ENCODE measurements around the gene MAPK1IP1L. TPM values are rescaled to one million over a fixed set of nuclear protein-coding genes. Genes with fewer than 3 reads are reported as not detected.

MAPK1IP1L gene
- total and polyA plus RNA-seq, 2 experiments from 2014 or later, result 72.4 to 162 TPM

GRCh38 chr14:55066223-55066622 is 14.8 kb downstream of the MAPK1IP1L start (continued):
- TF ChIP-seq, protein P1, sequence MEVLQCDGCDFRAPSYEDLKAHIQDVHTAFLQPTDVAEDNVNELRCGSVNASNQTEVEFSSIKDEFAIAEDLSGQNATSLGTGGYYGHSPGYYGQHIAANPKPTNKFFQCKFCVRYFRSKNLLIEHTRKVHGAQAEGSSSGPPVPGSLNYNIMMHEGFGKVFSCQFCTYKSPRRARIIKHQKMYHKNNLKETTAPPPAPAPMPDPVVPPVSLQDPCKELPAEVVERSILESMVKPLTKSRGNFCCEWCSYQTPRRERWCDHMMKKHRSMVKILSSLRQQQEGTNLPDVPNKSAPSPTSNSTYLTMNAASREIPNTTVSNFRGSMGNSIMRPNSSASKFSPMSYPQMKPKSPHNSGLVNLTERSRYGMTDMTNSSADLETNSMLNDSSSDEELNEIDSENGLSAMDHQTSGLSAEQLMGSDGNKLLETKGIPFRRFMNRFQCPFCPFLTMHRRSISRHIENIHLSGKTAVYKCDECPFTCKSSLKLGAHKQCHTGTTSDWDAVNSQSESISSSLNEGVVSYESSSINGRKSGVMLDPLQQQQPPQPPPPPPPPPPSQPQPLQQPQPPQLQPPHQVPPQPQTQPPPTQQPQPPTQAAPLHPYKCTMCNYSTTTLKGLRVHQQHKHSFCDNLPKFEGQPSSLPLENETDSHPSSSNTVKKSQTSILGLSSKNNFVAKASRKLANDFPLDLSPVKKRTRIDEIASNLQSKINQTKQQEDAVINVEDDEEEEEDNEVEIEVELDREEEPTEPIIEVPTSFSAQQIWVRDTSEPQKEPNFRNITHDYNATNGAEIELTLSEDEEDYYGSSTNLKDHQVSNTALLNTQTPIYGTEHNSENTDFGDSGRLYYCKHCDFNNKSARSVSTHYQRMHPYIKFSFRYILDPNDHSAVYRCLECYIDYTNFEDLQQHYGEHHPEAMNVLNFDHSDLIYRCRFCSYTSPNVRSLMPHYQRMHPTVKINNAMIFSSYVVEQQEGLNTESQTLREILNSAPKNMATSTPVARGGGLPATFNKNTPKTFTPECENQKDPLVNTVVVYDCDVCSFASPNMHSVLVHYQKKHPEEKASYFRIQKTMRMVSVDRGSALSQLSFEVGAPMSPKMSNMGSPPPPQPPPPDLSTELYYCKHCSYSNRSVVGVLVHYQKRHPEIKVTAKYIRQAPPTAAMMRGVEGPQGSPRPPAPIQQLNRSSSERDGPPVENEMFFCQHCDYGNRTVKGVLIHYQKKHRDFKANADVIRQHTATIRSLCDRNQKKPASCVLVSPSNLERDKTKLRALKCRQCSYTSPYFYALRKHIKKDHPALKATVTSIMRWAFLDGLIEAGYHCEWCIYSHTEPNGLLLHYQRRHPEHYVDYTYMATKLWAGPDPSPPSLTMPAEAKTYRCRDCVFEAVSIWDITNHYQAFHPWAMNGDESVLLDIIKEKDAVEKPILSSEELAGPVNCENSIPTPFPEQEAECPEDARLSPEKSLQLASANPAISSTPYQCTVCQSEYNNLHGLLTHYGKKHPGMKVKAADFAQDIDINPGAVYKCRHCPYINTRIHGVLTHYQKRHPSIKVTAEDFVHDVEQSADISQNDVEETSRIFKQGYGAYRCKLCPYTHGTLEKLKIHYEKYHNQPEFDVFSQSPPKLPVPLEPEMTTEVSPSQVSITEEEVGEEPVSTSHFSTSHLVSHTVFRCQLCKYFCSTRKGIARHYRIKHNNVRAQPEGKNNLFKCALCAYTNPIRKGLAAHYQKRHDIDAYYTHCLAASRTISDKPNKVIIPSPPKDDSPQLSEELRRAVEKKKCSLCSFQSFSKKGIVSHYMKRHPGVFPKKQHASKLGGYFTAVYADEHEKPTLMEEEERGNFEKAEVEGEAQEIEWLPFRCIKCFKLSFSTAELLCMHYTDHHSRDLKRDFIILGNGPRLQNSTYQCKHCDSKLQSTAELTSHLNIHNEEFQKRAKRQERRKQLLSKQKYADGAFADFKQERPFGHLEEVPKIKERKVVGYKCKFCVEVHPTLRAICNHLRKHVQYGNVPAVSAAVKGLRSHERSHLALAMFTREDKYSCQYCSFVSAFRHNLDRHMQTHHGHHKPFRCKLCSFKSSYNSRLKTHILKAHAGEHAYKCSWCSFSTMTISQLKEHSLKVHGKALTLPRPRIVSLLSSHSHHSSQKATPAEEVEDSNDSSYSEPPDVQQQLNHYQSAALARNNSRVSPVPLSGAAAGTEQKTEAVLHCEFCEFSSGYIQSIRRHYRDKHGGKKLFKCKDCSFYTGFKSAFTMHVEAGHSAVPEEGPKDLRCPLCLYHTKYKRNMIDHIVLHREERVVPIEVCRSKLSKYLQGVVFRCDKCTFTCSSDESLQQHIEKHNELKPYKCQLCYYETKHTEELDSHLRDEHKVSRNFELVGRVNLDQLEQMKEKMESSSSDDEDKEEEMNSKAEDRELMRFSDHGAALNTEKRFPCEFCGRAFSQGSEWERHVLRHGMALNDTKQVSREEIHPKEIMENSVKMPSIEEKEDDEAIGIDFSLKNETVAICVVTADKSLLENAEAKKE (CRISPR knock-in tag; IDR thresholded peaks at IDR 0.05), result no peak
- TF ChIP-seq NANOG (IDR thresholded peaks at IDR 0.05; ENCODE audit: borderline replicate concordance) (no peak), ZNF114 (CRISPR knock-in tag; IDR thresholded peaks at IDR 0.05) (no peak), STAT1 (IDR thresholded peaks at IDR 0.05; ENCODE audit: unreplicated experiment) (no peak), JUNB (IDR thresholded peaks at IDR 0.05; ENCODE audit: unreplicated experiment) (no peak), EZH2phosphoT487 (IDR thresholded peaks at IDR 0.05; ENCODE audit: unreplicated experiment) (no peak)

DNA sequence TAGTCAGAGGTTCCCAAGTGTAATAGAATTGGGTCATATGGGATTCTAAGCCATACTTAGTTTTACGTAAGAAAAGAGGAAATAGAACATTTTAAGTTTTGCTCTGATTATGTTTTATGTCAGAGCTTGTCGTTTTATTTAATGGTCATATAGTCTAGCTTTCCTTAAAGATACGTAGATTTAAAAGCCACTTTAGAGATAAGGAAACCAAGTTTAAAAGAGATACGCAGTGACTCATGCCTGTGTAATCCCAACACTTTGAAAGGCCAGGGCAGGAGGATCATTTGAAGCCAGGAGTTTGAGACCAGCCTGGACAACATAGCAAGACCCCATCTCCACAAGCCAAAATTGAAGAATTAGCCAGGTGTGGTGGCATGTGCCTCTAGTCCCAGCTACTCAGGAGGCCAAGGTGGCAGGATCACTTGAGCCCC is 19.5 kb downstream of the MAPK1IP1L start:
- Mint-ChIP-seq H3K27ac (no peak overlapping the region), H3K4me3 (no peak overlapping the region), H3K36me3 (ENCODE audit: low read depth) (peaks cover 8% of the 10 kb centered on the region), H3K27me3 (ENCODE audit: insufficient read depth, low read depth, poor library complexity) (peaks cover 8% of the 10 kb centered on the region), H3K4me1 (peaks cover 16% of the 10 kb centered on the region), H3K9me3 (no peaks in the 10 kb centered on the region)
- H3K4me1 ChIP-seq (ENCODE audit: insufficient read depth), result peaks cover 7% of the 10 kb centered on the region; the same call in 1 of the 2 replicates
- H3K27ac ChIP-seq (ENCODE audit: low read depth), result no peak overlapping the region
- H2AFZ ChIP-seq, result no peak overlapping the region
- ATAC-seq, result no peak
- H3K4me2 ChIP-seq, result no peak overlapping the region
- no peaks in the 10 kb centered on the region for H3F3A ChIP-seq (replicated peaks; ENCODE audit: low read depth)
- TF ChIP-seq ETS1 (IDR thresholded peaks at IDR 0.05) (no peak), REST (IDR thresholded peaks at IDR 0.05; ENCODE audit: unreplicated experiment) (no peak), ZNF331 (CRISPR knock-in tag; IDR thresholded peaks at IDR 0.05; ENCODE audit: low read depth) (no peak), CTCF (conservative IDR thresholded peaks at IDR 0.05; ENCODE audit: low read depth in 2 of 2) (no peak), EZH2 (IDR thresholded peaks at IDR 0.05; ENCODE audit: low read depth, unreplicated experiment) (no peak), CREB1 (CRISPR knock-in tag; IDR thresholded peaks at IDR 0.05; ENCODE audit: low read depth) (no peak)
- H3K36me3 ChIP-seq (ENCODE audit: insufficient read depth), result no peaks in the 10 kb centered on the region
- no peak overlapping the region for H3K4me3 ChIP-seq
- no peaks in the 10 kb centered on the region for H3K27me3 ChIP-seq (ENCODE audit: insufficient read depth)
- H3K9me2 ChIP-seq (ENCODE audit: insufficient read depth), result no peaks in the 10 kb centered on the region
- DNase-seq (ENCODE audit: low spot score), result no peak
- no peaks in the 10 kb centered on the region for H3K79me2 ChIP-seq (replicated peaks; ENCODE audit: insufficient read depth)
- no peaks in the 10 kb centered on the region for H4K20me1 ChIP-seq (replicated peaks; ENCODE audit: insufficient read depth)

Data from GM23338 (cell line).